Stimulated activated CD8-positive, alpha-beta memory T cell treated with anti-CD3 and anti-CD28 coated beads, Interleukin-2, amount 100 ng/mL, for 1 hour (primary cell): ENCODE measurements around the gene PCMTD2.

Experiments used
- DNase-seq, 2 donors: peaks; one replicate each; pipeline ENCODE4 v3.0.0-alpha.2; 2020; ENCODE audit warnings: low read depth in 2 of 2

PCMTD2 gene

DNA sequence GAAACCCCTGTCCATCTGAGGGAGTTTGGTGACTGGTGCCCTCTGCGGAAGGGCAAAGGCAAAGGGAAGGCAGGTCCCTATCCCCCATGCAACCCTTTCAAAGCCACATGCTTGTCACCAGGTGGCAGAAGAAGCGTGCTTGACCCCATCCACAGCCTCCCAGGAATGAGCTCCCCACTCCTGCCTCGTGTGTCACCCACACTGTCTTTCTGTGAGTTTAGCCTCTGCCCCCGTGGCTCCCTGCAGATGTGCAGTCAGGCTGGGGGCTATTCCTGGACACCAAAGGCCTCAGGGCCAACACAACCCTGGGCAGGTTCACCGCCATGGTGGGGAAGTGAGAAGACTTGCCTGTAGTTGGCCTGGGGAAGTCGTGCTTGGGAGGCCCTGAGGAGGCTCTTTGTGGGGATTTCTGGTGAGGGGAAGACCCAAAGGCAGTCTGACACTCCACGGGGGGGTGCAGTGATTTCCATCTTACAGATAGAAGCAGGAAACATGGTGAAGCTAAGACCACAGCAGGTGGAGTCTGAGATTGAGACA lies 16.6 kb upstream of the PCMTD2 start:
- no peak for DNase-seq

DNA sequence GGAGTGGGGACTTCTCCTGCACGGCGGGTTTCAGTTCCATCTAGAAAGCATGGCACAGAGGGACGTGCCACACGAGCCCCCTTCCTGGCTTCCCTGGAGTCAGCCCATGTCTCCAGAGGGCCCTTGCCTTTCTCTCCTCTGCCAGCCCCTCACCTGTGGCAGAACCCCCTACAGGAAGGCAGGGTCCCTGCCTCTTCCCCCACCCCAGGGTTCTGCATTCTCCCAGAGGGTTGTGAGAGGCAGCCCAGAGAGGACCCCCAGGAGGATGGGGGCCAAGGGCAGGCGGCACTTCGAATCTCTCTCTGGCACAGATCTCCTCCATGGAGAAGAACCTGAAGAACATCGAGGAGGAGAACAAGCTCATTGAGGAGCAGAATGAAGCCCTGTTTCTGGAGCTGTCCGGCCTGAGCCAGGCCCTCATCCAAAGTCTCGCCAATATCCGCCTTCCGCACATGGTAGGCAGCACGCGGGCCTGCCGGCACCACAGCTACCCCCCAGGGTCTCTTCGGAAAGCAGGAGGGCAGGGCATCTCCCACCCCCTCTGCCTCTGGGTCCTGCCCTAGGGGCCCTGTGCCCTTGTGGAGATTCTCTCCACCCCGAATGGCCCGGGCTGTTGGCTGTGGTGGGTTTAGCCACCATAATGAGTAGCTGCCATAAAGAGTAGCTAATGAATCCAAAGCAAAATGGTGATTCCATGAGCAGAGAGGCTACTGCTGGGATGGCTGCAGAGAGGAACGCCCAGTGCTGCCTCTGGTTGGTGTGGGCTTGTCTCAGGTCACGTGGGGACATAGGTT lies 15.9 kb upstream of the PCMTD2 start:
- DNase-seq = no peak

DNA sequence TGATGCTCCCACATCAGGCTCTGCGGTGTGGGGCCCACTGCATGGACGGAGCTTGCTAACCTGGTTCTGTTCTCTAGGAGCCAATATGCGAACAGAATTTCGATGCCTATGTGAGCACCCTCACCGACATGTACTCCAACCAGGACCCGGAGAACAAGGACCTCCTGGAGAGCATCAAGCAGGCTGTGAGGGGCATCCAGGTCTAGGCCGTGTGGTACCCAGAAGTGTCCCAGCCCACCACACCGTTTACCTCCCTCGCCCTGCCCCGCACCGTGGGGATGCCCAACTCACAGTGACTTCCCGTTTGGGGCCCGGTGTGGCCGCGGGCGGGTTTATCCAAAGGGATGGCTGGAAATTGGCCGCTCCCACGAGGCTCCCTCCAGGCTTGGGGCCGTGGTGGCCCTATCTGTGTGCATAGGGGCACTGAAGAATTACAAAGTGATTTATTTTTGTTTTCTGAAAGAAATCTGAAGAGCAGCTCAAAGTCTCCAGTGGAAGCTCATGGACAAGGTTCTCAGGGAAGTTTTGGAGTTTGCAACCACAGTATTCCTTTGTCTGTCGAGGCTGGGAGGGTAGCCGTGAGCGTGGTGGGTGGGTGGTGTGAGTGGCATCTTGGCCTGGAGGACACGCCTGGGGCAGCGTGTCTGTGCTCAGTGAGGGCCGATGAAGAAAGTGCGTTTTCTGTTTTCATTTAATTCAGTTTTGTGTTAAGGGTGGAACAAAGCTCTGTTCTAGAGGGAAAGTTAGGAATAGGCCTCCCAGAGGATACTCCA lies 15.1 kb upstream of the PCMTD2 start:
- no peak for DNase-seq

DNA sequence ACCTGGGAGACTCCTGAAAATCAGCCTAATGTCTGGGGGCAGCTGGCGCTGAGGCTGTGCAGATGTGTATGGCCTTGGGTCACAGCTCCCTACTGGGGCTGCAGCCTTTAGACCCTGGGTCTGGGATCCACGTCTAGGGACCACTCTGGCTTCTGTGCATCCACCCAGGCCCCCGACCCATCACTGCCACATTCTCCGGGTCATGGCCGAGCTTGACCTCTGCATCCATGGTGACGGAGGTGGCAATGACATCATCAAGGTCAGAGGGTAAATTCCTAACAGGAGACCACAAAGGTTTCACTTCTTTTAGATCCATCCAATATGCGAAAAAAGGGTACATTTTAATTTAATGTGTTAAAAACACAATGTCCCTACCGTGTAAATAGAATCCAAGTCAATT lies 14.5 kb upstream of the PCMTD2 start:
- DNase-seq = no peak

DNA sequence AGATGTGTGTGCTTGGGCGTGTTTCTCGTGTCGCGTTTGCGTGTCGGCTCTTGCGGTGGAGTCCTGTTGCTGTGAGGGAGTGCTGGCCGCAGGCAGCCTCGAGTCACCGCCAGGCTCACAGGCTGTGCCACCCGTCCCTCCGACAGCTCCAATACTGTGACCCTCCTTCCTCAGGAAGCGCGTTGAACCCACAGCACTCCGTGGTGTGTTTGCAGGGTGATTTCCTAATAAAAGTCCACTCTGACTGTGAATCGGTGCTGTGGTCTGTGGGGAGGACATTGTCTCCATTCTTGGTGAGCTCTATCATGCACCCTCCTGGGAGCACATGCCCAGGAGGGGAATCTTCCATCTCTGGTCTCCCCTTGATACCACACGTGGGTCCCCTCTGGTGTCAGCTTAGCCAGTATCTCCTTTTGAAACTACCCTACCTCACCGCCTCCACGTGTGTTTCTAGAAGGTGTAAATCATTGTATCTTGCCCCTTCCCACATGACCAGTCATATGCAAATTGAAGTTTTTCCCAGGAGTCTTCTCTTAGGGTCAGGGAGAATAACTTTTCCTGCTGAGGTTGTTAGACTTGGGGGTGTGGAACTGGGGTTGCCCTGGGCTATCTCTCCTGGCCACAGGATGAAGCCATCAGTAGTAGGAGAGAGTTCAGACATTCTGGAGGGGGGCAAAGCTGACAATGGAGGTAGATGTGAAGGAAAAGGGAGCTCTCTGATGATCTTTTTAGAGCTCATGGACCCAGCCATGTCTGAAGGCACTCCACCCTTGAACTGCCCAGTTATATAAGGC lies 13.3 kb upstream of the PCMTD2 start:
- no peak for DNase-seq

DNA sequence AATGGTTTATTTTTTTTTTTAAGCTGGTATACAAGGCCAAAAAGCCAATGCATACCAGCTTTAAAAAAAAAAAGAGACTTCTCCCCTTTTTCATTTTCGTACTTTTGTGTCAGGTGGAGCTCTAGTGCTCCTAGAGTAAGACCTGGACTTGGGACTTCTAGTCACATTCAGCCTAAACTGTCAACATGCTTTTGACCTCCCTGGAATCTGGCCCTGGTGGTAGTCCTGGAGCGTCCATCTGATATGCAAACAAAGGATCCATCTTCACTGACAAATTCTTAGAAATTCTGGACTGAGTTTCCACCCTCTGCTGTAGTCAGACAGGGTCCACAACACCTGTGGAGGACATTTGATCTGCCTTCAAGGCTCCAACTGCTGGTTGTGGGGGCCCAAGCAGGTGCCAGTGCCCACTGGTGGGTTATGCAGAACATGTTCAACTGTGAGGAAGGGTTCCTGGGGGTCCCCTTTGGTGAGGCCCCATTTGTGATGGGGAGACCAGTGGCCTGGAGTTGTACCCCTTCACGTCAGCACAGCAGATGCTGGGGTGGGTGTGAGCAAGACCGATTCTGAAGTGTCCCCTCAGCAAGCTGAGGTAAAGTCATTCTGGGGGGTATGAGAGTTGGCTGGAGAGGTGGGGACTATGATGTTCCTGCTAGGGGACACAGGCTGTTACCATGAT lies 12.6 kb upstream of the PCMTD2 start:
- DNase-seq = no peak

DNA sequence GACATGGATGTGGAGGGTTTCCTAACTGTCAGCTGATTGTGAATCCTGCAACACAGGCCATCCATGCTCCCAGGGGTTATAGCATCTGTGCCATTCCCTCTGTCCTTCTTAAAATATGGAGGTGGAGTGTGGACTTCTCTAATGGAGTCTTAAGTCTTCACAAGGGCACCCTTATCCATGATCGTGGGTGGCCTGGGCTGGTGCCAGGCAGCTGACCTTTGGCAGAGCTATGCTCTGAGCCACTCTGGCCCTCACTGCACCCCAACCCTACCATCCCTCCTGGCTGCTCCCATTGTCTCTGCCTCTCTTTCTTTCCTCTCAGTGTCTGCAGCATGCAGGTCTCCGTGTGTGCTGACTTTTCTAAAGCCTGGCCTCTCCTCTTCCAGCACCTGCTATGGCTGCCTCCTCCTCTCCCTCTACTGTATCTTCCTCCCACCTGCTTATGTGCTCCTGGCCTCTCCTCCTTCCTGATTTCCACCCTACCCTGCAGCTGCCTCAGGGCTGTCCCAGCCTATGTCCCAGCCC lies 11.2 kb upstream of the PCMTD2 start:
- DNase-seq = no peak

DNA sequence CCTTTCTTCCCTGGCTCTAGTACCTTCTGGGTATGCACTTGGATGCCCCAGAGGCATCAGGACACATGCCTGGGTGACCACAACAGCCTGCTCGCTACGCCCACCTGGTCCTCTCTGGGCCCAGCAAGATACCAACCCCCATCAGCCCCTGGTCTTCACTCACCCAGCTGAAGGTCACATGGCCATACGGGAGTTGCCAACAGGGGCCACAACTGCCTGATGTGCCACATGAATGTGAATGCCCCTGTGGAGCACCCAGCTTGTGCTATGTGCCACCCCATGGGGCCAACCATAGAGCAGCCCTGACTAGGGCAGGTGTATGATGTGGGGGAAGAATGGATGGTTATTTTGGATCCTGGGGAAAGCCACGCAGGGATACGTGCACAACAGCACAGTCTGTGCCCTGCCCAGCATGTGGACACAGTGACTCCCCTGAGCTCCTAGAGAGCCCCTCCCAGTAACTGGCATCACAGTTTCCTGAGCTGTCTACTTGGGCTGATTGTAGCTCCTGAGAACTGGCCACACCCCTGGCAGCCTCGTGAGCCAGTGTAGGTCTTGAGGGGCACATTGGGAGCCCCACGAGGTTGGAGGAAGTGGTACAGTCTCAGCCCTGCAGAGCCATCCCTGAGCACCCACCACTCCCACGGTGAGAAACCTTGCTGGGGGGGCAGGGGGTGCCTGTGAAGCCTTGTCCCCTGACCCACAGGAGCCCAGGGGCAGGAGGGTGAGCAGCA lies 10.5 kb upstream of the PCMTD2 start:
- no peak for DNase-seq

DNA sequence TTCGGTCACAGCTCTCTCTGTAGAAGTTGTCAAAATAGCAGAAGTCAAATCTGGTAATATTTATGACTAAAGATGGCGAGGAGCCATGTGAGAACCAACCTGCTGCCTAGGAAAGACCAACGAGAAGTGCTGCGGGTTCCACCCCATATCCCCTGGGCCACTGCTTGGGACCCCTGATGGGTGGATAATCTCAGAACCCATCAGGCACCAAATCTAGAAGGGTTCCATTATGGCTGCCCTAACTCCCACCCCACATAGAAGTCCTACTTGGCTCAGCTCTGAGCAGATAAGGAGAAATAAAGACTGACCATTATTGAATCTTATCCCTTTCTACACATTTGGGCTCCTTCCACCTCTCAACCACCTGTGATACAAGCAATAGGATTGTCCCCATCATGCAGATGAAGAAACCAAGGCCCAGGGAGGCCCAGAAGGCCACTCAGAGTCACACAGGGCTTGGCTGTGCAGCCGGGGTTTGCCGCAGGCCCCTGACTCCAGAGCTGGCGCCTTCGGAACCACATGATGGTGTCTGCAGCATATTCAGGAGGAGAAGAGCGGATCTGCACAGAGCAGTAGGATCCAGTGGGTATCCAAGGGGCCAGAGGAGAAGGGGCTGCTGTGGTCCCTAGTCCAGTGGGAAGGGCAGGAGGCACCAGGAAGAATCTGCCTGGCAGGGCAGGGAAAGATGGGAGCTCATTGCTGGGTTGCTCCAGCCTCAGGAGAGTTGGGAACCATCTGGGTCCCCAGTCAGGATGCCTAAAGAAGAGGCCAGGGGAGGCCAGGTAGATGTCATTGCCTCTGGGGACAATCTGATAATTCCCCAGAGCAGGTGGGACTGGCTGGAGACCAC lies 9.6 kb upstream of the PCMTD2 start:
- DNase-seq = no peak

DNA sequence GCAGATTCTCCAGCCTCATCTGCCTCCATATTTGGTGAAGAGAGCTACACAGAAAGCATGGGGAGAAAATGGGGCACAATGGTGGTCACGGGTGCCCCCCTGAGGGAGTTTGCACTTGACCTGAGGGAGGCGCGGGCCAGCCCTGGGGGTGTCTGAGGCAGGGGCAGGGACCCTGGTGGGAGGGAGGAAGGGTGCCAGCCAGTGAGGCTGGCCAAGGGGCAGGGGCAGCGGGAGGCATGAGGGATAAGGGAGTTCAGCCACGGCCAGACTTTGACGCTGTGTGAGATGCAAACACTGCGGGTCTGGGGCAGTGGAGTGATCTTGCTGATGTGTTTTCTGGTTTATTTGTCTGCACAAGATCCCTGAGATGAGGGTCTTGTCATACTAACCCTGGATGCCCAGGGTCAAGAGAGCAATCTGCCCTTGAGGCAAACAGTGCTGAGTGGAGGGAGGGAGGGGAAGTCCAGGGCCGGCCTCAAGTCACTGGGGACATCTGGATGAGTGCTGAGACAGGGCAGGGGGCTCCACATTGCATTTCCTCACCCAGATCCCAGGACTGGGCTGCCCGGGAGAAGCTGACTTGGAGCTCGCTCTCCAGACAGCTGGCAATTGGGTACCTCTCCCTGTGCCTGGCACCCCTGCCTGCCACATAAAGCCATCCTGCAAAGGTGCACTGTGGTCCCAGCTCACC lies 8.8 kb upstream of the PCMTD2 start:
- no peak for DNase-seq

DNA sequence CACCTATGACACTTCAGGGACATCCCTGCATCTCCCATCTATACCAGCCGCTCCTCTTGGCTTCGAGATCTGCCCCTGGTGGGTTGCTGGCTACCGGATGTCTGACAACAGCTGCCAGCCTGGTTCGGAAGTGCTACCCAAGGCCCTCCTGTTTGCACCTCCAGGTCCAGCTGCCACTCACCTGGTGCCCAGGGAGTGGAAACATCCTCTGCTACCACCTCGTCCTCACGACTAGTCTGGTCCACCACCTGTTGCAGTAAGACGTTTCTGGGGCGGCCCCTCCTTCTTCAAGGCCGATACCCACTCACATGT lies 8.3 kb upstream of the PCMTD2 start:
- no peak for DNase-seq

DNA sequence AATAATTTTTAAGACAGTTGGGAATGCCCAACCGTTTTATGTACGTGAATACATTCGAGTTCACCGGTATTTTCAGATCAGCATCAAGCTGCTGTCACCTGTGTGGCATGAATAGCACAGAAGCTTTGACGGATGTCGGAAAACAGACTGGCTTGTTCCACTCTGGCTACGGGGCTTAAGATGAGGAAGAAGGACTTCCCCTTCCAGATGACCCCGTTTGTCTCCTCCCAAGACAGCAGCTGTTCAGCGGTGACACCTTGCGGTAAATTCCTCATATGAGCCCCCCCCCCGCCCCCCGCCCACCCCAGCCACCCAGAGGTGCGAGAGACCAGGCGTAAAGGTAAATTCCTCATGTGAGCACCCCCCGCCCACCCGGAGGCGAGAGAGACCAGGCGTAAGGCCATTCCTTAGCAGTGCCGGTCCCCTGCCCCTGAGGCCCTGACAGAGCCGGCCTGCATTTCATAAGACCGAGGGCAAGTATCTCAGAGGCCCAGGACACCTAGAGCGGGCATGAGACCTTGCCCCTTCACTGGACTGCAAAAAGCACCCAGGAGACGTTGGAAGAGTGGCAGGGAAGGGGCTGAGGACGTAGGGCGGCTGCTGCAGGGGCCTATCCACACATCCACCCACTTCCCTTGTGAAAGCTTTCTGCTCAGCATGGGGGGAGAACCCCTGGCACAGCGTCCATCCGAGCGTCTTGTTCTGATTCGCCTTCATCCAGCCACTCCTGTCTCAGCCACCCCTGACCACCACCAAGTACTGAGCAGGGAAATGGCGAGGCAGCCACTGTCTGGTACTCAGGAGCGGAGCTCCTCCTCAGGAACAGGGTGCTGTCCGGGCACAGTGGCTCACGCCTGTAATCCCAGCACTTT lies 7.3 kb upstream of the PCMTD2 start:
- no peak for DNase-seq

DNA sequence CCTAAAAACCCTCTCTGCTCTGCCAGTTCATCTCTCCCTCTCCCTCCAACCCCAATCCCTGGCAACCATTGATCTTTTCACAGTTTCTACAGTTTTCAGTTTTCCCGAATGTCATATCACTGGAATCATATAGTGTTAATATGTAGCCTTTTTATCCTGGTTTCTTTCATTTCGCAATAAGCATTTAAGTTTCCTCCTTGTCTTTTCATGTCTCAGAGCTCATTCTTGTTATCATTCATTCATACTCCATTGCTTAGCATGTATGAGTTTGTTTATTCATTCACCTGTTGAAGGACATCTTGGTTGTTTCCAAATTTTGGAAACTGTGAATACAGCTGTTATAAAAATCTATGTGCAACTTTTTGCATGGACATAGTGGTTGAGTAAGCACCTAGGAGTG lies 5.5 kb upstream of the PCMTD2 start:
- no peak for DNase-seq

DNA sequence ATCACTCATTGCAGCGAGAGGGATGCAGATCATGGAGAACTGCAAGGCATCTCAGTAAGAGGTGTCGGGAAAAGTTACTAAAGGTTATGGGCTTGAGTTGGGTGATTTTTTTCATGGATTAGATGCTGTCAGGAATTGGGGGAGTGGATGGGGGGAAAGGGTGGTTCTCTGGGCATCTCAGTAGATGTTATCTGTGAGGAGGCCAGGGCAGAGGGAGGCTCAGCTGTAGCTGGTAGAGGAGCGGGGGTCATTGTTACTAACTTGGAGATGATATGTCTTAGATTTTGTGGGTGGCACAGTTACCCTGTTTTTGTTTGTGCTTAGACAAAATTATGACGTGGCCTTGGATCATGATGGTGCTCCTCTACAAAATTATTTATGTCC lies 2.6 kb upstream of the PCMTD2 start:
- DNase-seq = no peak

DNA sequence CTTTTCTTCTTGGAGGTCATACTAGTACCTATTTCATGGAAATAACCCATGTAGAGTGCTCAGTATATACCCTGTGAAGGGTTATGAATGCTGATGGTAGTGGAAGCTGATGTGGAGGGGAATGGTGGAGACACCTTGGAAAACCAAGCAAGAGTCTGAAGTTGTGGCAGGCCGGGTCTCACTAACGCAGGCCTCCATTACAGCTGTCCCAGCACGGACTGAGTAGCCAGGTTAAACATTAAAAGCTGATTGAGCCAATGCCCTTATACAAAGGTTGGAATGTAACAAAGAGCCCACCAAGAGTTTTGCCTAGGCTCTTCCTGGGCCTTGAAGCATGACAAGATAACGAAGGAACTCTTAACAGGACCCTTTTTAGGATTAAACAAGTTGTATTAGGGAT lies 2.1 kb upstream of the PCMTD2 start:
- DNase-seq = no peak

DNA sequence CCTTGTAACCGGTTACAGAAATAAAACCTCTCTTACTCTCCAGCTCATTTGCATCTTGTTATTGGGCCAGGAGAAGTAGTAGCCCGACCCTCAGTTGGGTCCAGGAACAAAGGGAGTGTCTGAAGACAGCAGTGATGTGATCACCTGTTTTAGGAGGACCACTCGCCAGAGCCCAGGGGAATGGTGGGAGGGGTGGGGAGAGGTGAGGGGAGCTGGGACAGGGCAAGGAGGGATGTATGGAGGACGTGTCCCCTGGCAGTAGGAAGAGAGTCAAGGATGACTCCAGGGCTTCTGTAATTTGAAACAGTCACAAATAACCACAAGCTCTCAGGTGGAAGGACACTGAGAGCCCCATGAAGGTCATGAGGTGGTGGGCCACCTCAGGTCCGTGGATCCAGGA lies 1.4 kb upstream of the PCMTD2 start:
- no peak for DNase-seq

DNA sequence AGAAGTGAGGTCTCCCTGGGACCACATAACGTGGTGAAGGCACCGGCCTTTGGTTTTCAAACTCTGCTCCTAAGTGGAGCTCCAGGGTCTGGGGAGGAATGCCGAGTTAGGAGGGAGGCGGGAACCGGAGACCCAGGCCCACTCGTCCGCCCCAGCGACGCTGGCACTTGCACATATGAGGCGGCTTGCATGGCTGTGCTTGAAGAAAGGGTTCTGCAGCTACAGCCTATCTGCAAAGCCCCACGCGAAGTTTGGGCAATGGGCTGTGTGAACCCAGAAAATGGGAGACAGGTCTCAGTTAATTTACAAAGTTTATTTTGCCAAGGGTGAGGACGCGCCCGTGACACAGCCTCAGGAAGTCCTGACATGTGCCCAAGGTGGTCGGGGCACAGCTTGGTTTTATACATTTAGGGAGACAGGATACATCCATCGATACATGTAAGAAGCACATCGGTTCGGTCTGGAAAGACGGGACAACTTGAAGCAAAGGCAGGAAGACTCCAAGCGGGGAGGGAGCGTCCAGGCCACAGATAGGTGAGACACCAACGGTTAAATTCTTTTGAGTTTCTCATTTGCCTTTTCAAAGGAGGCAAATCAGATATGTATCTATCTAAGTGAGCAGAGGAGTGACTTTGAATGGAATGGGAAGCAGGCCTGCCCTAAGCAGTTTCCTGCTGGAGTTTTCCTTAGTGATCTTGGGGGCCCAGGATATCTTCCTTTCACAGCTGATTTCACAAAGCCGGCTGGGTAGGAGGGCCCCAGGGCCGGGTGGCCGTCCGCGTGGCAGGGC lies 782 bp upstream of the PCMTD2 start:
- no peak for DNase-seq
